ENCODE measurements around the gene TSC2.

TSC2 gene

GRCh38 chr16:2070576-2071453 lies 23.0 kb downstream of the TSC2 start:
- DNase-seq (ENCODE audit: low read depth in 2 of 2) = no peak

- no peak for DNase-seq (ENCODE audit: low read depth in 2 of 2)
Observed at GRCh38 chr16:2071454-2072202, 23.8 kb downstream of the TSC2 start.

DNA sequence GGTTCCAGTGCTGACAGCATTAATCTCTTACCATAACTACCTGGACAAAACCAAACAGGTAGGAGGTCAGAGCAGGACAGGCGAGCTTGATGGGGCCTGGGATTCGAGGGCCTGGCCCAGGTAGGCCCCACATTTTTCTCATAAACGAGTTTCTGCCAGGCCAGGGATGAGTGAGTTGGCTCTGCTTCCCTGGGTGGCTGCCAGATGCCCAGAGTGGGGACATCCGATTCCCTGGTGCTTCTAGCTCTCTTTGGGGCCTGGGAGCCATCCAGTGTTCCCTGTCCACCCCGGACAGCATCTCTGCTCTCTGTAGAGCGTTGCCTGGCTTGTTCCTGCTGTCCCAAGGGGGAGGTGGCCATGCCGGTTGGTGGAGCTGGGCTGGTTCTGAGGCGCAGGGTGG lies 25.1 kb downstream of the TSC2 start:
- DNase-seq (ENCODE audit: low read depth in 2 of 2) = no peak

GRCh38 chr16:2074071-2074470 lies 26.3 kb downstream of the TSC2 start:
- DNase-seq (ENCODE audit: low read depth in 2 of 2) = no peak

DNA sequence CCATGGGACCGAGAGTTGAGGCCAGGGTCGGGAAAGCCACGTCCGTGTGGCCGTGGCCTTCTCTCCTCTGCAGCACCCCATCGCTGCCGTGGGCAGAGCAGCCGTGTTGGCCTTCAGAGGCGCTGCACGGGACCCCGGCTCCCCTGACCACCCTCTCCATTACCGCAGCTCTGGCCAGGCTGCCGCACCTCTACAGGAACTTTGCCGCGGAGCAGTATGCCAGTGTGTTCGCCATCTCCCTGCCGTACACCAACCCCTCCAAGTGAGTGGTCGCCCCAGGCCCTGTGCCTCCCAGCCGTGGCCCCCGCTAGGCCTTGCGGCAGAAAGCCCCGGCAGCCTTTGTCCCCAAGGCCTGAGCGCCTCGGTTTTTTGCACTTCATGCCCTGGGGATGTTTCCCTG lies 27.8 kb downstream of the TSC2 start:
- no peak for DNase-seq (ENCODE audit: low read depth in 2 of 2)

GRCh38 chr16:2076072-2076865 lies 28.5 kb downstream of the TSC2 start:
- DNase-seq (ENCODE audit: low read depth in 2 of 2) = no peak

GRCh38 chr16:2077016-2077415 lies 29.2 kb downstream of the TSC2 start:
- no peak for DNase-seq (ENCODE audit: low read depth in 2 of 2)

- DNase-seq (ENCODE audit: low read depth in 2 of 2) = no peak
Observed at GRCh38 chr16:2077696-2078095, 29.9 kb downstream of the TSC2 start.

DNA sequence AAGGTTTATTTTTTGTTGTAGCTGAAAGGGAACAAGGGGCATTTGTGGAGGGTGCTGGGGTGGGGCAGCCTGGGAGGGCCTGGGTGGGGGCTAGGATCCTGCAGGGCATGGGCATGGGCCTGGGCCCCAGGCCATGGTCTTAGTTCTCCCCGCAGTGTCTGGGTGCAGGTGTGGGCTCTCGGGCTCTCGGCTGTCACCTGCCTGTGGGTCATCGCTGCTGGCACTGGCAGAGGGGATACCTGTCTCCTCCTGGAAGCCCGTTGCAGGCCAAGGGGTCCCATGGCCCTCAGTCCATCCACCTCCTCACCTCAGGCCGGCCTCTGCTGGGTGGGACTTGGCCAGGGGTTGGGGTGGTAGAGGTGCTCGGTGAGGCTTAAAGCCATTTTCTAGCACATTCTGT lies 30.3 kb downstream of the TSC2 start:
- no peak for DNase-seq (ENCODE audit: low read depth in 2 of 2)

DNA sequence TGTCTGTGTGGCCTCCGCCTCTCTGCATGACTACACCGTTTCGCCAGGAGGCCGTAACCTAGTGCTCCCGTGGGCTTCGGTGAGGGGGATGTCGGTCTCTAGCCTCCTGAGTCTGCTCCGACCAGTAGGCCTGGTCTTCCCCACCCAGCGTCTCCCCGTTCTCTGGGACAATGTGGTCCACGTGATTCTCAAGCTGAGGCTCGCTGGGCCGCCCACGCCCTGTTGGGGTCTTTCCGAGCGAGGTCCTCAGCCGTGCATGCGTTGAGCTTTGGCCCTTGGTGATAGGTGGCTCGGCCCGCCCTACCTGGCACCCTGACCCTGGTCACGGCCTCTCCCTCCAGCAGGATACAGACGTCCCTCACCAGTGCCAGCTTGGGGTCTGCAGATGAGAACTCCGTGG lies 30.9 kb downstream of the TSC2 start:
- DNase-seq (ENCODE audit: low read depth in 2 of 2) = no peak

GRCh38 chr16:2079311-2079800 lies 31.6 kb downstream of the TSC2 start:
- no peak for DNase-seq (ENCODE audit: low read depth in 2 of 2)

DNA sequence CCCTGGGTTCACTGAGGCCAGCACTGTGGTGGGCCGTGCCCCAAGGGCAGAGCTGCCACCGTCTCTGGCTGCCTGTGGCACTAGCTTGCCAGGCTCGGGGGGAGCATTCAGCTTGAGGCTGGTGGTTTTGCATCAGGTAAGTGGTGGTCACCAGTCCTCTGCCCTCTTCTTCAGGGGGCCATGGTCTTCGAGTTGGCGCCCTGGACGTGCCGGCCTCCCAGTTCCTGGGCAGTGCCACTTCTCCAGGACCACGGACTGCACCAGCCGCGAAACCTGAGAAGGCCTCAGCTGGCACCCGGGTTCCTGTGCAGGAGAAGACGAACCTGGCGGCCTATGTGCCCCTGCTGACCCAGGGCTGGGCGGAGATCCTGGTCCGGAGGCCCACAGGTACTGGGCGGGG lies 32.2 kb downstream of the TSC2 start:
- DNase-seq (ENCODE audit: low read depth in 2 of 2) = no peak

DNA sequence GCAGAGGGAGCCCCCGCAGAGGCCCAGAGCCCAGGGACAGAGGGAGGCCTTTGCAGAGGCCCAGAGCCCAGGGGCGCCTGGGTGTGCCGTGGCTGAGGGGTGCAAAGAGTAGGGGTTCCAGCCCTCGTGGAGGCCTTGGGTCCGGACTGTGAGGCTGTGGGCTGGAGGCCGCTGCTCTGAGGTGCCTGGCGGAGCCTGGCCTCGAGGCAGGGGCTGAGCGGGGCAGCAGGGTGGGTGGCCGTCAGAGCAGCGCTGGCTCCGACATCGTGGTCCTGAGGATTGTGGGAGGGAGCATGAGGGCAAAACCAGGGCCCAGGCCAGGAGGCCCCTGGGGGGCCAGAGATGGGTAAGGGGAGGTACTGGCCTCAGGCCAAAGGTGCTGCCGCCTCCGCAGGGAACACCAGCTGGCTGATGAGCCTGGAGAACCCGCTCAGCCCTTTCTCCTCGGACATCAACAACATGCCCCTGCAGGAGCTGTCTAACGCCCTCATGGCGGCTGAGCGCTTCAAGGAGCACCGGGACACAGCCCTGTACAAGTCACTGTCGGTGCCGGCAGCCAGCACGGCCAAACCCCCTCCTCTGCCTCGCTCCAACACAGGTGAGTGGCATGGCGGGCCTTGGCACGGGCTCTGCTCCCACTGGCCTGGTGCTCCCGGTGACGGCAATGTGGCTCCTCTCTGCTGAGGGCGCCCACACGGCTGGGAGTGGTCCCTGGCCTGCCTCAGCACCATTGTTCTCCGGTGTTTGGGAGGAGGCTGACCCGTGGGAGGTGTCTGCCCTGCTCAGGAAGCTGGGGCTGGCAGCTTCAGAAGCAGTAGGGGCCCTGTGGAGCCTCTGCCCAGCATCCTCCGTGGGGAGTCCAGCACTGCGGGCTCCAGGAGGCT lies 33.7 kb downstream of the TSC2 start:
- DNase-seq (ENCODE audit: low read depth in 2 of 2) = no peak

- no peak for DNase-seq (ENCODE audit: low read depth in 2 of 2)
Observed at GRCh38 chr16:2082171-2082982, 34.6 kb downstream of the TSC2 start.

- no peak for DNase-seq (ENCODE audit: low read depth in 2 of 2)
Observed at GRCh38 chr16:2082983-2083364, 35.2 kb downstream of the TSC2 start.

DNA sequence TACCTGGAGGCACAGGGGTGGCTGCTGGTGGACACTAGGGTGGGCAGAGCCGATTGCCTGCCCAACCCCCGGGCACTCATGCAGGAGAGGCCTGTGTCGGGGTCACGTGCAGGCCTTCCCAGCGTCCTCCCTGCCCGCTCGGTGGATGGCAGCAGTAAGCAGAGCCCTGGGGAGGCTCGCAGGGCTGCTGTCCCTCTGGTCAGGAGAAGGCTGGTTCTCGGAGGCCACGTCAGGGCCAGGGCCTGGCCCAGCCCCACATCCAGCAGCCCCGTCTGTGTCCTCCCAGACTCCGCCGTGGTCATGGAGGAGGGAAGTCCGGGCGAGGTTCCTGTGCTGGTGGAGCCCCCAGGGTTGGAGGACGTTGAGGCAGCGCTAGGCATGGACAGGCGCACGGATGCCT lies 35.6 kb downstream of the TSC2 start:
- DNase-seq (ENCODE audit: low read depth in 2 of 2) = no peak

DNA sequence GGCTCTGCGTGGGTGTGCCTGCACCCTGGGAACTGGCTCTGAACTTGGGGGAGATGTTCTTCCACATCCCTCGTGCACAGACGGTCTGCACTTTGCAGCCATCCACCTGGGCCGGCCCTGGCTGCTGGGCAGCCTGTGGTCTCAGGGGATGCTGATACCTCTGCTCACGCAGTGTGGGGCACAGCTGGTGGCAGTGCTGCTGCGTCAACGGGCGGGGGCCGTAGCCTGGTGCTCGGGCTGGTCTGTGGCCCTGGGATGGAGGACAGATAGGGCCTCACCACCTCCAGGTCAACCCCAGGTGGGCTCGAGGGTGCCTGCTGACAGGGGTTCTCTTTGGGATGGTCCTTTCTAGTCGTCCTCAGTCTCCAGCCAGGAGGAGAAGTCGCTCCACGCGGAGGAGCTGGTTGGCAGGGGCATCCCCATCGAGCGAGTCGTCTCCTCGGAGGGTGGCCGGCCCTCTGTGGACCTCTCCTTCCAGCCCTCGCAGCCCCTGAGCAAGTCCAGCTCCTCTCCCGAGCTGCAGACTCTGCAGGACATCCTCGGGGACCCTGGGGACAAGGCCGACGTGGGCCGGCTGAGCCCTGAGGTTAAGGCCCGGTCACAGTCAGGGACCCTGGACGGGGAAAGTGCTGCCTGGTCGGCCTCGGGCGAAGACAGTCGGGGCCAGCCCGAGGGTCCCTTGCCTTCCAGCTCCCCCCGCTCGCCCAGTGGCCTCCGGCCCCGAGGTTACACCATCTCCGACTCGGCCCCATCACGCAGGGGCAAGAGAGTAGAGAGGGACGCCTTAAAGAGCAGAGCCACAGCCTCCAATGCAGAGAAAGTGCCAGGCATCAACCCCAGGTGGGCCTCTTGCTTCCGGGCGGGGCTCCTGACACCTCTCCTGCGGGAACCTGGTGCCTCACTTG lies 36.3 kb downstream of the TSC2 start:
- no peak for DNase-seq (ENCODE audit: low read depth in 2 of 2)

DNA sequence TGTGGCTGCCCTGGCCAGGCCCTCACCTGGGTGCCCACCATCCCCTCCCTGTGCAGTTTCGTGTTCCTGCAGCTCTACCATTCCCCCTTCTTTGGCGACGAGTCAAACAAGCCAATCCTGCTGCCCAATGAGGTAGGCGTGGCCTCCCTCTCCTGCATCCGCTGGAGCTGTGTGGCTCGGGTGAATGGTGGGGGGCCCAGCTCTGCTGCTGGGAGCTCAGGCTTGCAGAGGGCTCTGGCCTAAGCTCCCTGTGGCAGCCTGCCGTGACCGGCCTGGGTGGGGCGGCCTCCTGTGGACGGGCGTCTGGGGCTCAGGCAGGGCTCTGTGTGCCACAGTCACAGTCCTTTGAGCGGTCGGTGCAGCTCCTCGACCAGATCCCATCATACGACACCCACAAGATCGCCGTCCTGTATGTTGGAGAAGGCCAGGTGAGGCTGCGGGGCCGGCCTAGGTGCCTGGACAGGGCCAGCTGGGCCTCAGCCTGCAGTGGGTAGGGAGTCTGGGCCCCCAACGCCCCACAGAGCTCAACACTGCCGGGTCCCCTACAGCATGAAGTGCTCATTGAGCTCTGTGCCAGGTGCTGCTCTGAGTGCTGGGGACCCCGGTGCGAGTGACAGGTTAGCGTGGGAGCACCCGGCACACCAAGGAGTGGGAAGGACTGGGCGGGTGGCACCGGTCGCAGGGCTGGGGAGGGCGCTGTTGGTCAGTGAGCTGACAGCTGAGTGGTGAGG lies 37.3 kb downstream of the TSC2 start:
- DNase-seq (ENCODE audit: low read depth in 2 of 2) = no peak

DNA sequence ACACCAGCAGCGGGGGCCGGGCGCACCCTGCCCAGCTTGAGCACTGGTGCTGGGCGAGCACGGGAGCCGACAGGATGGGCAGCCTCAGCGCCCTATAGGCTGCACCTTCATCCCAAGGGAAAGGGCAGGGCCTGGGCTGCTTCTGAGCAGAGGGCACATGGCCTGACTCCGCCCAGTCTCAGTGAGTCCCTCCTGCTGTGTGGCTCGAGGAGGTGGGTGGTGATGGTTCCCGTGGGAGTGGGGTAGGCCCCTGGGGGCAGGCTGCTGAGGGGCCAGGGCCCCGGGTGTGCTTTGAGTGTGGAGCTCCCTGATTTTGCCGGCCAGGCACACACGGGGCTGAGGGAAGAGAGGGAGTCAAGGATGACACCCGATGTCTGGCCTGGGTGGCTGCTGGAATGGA lies 37.9 kb downstream of the TSC2 start:
- DNase-seq (ENCODE audit: low read depth in 2 of 2) = no peak

All from stimulated activated CD4-positive, alpha-beta T cell treated with anti-CD3 and anti-CD28 coated beads, Interleukin-4, amount 100 ng/mL, for 48 hours (primary cell).